ENCODE data around the gene XXYLT1. TPM values are rescaled to one million over a fixed set of nuclear protein-coding genes. Genes with fewer than 3 reads are reported as not detected.
A peak's percentile ranks its signal among the peaks of the same experiment; 100 is the strongest.

XXYLT1 gene
- total RNA-seq, 1 experiment from 2014 or later, result 53.9 TPM

GRCh38 chr3:195101927-195102608 is 168.9 kb downstream of the XXYLT1 start:
- Histone ChIP-seq H3K4me1 (ENCODE audit: insufficient read depth, low read length, poor library complexity, severe bottlenecking) (peaks cover 76% of the 10 kb centered on the region), H3K36me3 (ENCODE audit: insufficient read depth, low read length, poor library complexity, severe bottlenecking) (no peaks in the 10 kb centered on the region), H3K27ac (ENCODE audit: low read depth, low read length, poor library complexity, severe bottlenecking) (peak overlapping the region; percentile 85), H3K9me3 (ENCODE audit: low read depth, low read length, poor library complexity, severe bottlenecking) (no peaks in the 10 kb centered on the region), H3K4me3 (ENCODE audit: low read depth, low read length, poor library complexity, severe bottlenecking) (no peak overlapping the region), H3K27me3 (replicated peaks; ENCODE audit: insufficient read depth, low read depth, low read length, poor library complexity) (no peaks in the 10 kb centered on the region)
- no peak for DNase-seq (ENCODE audit: low spot score)
- BruUV-seq (replicated peaks), result no TSS peak
- intact Hi-C loops (cut with micrococcal nuclease; ENCODE audit: unreplicated experiment), result loop anchor here (5.0 to 10.0 kb wide), 4 partner anchors 85 to 227 kb away; no protein-coding TSS in a partner anchor
- POLR2A ChIA-PET (ENCODE audit: low non-redundant PET), result no interaction called here
- CTCF ChIA-PET, result interaction anchor here (0.6 kb wide), 1 partner anchor 349 kb away, joined by 6 read pairs; no protein-coding TSS in a partner anchor
- TF ChIP-seq, protein P1, sequence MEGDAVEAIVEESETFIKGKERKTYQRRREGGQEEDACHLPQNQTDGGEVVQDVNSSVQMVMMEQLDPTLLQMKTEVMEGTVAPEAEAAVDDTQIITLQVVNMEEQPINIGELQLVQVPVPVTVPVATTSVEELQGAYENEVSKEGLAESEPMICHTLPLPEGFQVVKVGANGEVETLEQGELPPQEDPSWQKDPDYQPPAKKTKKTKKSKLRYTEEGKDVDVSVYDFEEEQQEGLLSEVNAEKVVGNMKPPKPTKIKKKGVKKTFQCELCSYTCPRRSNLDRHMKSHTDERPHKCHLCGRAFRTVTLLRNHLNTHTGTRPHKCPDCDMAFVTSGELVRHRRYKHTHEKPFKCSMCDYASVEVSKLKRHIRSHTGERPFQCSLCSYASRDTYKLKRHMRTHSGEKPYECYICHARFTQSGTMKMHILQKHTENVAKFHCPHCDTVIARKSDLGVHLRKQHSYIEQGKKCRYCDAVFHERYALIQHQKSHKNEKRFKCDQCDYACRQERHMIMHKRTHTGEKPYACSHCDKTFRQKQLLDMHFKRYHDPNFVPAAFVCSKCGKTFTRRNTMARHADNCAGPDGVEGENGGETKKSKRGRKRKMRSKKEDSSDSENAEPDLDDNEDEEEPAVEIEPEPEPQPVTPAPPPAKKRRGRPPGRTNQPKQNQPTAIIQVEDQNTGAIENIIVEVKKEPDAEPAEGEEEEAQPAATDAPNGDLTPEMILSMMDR (conservative IDR thresholded peaks at IDR 0.05; ENCODE audit: low read depth, low read length), result no peak
- TF ChIP-seq EZH2 (IDR thresholded peaks at IDR 0.05; ENCODE audit: borderline replicate concordance, low read depth, low read length, poor library complexity, severe bottlenecking), result no peak

DNA sequence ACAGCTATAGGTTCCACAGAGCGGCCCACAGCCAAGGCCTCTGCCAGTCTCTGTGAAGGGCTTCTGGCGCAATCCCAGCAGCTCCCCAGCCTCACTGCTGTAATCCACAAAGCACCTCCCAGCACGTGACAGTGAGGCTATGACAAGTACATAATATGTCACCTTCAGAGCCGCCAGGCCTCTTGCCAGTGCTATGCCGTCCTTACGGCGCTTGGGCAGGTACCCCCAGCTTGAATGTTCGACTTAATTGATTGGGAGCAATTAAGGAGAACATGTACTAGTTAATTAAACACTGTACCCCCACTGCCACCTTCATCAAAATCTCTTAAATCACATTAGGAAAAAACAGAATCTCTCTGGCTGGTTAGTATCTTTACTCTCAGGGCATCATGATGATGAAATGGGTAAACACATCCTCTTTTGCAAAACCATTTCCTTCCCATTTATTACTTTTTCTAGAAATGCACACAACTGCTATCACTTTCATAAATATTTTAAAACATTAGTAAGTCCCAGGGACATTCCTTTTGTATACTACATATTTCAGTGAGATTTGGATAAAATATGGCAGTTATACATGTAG is 169.9 kb downstream of the XXYLT1 start:
- Histone ChIP-seq H3K4me1 (ENCODE audit: insufficient read depth, low read length, poor library complexity, severe bottlenecking) (peaks cover 70% of the 10 kb centered on the region), H3K27me3 (replicated peaks; ENCODE audit: insufficient read depth, low read depth, low read length, poor library complexity) (no peaks in the 10 kb centered on the region), H3K36me3 (ENCODE audit: insufficient read depth, low read length, poor library complexity, severe bottlenecking) (no peaks in the 10 kb centered on the region), H3K4me3 (ENCODE audit: low read depth, low read length, poor library complexity, severe bottlenecking) (no peak overlapping the region), H3K27ac (ENCODE audit: low read depth, low read length, poor library complexity, severe bottlenecking) (peak overlapping the region; percentile 85), H3K9me3 (ENCODE audit: low read depth, low read length, poor library complexity, severe bottlenecking) (no peaks in the 10 kb centered on the region)
- POLR2A ChIA-PET (ENCODE audit: low non-redundant PET), result no interaction called here
- no peak for TF ChIP-seq EZH2 (IDR thresholded peaks at IDR 0.05; ENCODE audit: borderline replicate concordance, low read depth, low read length, poor library complexity, severe bottlenecking)
- TF ChIP-seq, protein P1 (conservative IDR thresholded peaks at IDR 0.05; ENCODE audit: low read depth, low read length), result no peak
- intact Hi-C loops (cut with micrococcal nuclease; ENCODE audit: unreplicated experiment), result loop anchor here (5.0 to 10.0 kb wide), 4 partner anchors 86 to 226 kb away; no protein-coding TSS in a partner anchor
- DNase-seq (ENCODE audit: low spot score), result peak; percentile 89
- CTCF ChIA-PET, result interaction anchor here (0.6 kb wide), 2 partner anchors 169 to 348 kb away, joined by 3 to 6 read pairs; no protein-coding TSS in a partner anchor
- no TSS peak for BruUV-seq (replicated peaks)

- BruUV-seq (replicated peaks), result no TSS peak
- DNase-seq (ENCODE audit: low spot score), result no peak
- Histone ChIP-seq H3K36me3 (ENCODE audit: insufficient read depth, low read length, poor library complexity, severe bottlenecking) (no peaks in the 10 kb centered on the region), H3K9me3 (ENCODE audit: low read depth, low read length, poor library complexity, severe bottlenecking) (no peaks in the 10 kb centered on the region), H3K4me3 (ENCODE audit: low read depth, low read length, poor library complexity, severe bottlenecking) (no peak overlapping the region), H3K27me3 (replicated peaks; ENCODE audit: insufficient read depth, low read depth, low read length, poor library complexity) (no peaks in the 10 kb centered on the region), H3K27ac (ENCODE audit: low read depth, low read length, poor library complexity, severe bottlenecking) (peak overlapping the region; percentile 85), H3K4me1 (ENCODE audit: insufficient read depth, low read length, poor library complexity, severe bottlenecking) (peaks cover 65% of the 10 kb centered on the region)
- intact Hi-C loops (cut with micrococcal nuclease; ENCODE audit: unreplicated experiment), result loop anchor here (5.0 to 10.0 kb wide), 4 partner anchors 87 to 225 kb away; no protein-coding TSS in a partner anchor
- TF ChIP-seq, protein P1 (conservative IDR thresholded peaks at IDR 0.05; ENCODE audit: low read depth, low read length), result no peak
- no peak for TF ChIP-seq EZH2 (IDR thresholded peaks at IDR 0.05; ENCODE audit: borderline replicate concordance, low read depth, low read length, poor library complexity, severe bottlenecking)
- ChIA-PET POLR2A (ENCODE audit: low non-redundant PET) (no interaction called here), CTCF (interaction anchor here (0.6 kb wide), 1 partner anchor 170 kb away, joined by 3 read pairs; no protein-coding TSS in a partner anchor)
Observed at GRCh38 chr3:195099951-195100785, 170.8 kb downstream of the XXYLT1 start.
